Measurements from ENCODE around the gene EMID1. TPM values are rescaled to one million over a fixed set of nuclear protein-coding genes. Genes with fewer than 3 reads are reported as not detected.
A peak's percentile ranks its signal among the peaks of the same experiment; 100 is the strongest.

EMID1 gene
- total RNA-seq, 1 donor from 2014 or later = 6.7 TPM

GRCh38 chr22:29272624-29273023, 66.9 kb downstream of the EMID1 start:
- H3K36me3 ChIP-seq = peaks cover 33% of the 10 kb centered on the region
- H3K27me3 Mint-ChIP-seq (ENCODE audit: insufficient read depth, low read depth) = peaks cover 8% of the 10 kb centered on the region
- TF ChIP-seq EZH2 (IDR thresholded peaks at IDR 0.05) = no peak
- no peak for TF ChIP-seq CTCF (IDR thresholded peaks at IDR 0.05)
- TF ChIP-seq EZH2phosphoT487 (IDR thresholded peaks at IDR 0.05) = no peak
- H3K4me3 Mint-ChIP-seq = no peak overlapping the region
- no peaks in the 10 kb centered on the region for H3K9me3 ChIP-seq (ENCODE audit: low read depth)
- H3K9ac ChIP-seq = no peak overlapping the region
- peaks cover 32% of the 10 kb centered on the region for H3K4me1 ChIP-seq
- no peak for DNase-seq (ENCODE audit: low spot score)
- H3K9me3 Mint-ChIP-seq = no peaks in the 10 kb centered on the region
- peaks cover 97% of the 10 kb centered on the region for H3K79me2 ChIP-seq (ENCODE audit: low read depth)
- H3F3A ChIP-seq (ENCODE audit: low read depth) = peaks cover 5% of the 10 kb centered on the region
- H3K27ac Mint-ChIP-seq = no peak overlapping the region
- no peak overlapping the region for H3K27ac ChIP-seq
- H3K4me3 ChIP-seq = no peak overlapping the region
- no peaks in the 10 kb centered on the region for H3K27me3 ChIP-seq
- H3K4me1 Mint-ChIP-seq = peaks cover 40% of the 10 kb centered on the region
- H3K4me2 ChIP-seq = peak overlapping the region; percentile 95
- H4K20me1 ChIP-seq (ENCODE audit: low read depth) = peaks cover 91% of the 10 kb centered on the region
- peaks cover 57% of the 10 kb centered on the region for H3K36me3 Mint-ChIP-seq
- H2AFZ ChIP-seq (replicated peaks) = no peak overlapping the region

GRCh38 chr22:29275167-29275566, 69.5 kb downstream of the EMID1 start:
- H3K27me3 ChIP-seq = no peaks in the 10 kb centered on the region
- H3K9ac ChIP-seq = no peak overlapping the region
- H3F3A ChIP-seq (ENCODE audit: low read depth) = peaks cover 22% of the 10 kb centered on the region
- TF ChIP-seq EZH2phosphoT487 (IDR thresholded peaks at IDR 0.05) (no peak), EZH2 (IDR thresholded peaks at IDR 0.05) (no peak), CTCF (IDR thresholded peaks at IDR 0.05) (no peak)
- peaks cover 99% of the 10 kb centered on the region for H4K20me1 ChIP-seq (ENCODE audit: low read depth)
- no peak for DNase-seq (ENCODE audit: low spot score)
- peaks cover 62% of the 10 kb centered on the region for H3K36me3 Mint-ChIP-seq
- H3K4me3 Mint-ChIP-seq = no peak overlapping the region
- H2AFZ ChIP-seq (replicated peaks) = no peak overlapping the region
- H3K27me3 Mint-ChIP-seq (ENCODE audit: insufficient read depth, low read depth) = peaks cover 2% of the 10 kb centered on the region
- H3K4me1 Mint-ChIP-seq = peaks cover 32% of the 10 kb centered on the region
- peaks cover 29% of the 10 kb centered on the region for H3K4me1 ChIP-seq
- H3K36me3 ChIP-seq = peaks cover 46% of the 10 kb centered on the region
- no peak overlapping the region for H3K4me3 ChIP-seq
- H3K9me3 ChIP-seq (ENCODE audit: low read depth) = no peaks in the 10 kb centered on the region
- H3K79me2 ChIP-seq (ENCODE audit: low read depth) = peaks cover 100% of the 10 kb centered on the region
- H3K27ac Mint-ChIP-seq = no peak overlapping the region
- H3K9me3 Mint-ChIP-seq = no peaks in the 10 kb centered on the region
- no peak overlapping the region for H3K4me2 ChIP-seq
- no peak overlapping the region for H3K27ac ChIP-seq

- peaks cover 99% of the 10 kb centered on the region for H3K79me2 ChIP-seq (ENCODE audit: low read depth)
- Mint-ChIP-seq H3K27ac (no peak overlapping the region), H3K4me1 (peaks cover 24% of the 10 kb centered on the region), H3K4me3 (no peak overlapping the region), H3K27me3 (ENCODE audit: insufficient read depth, low read depth) (peaks cover 2% of the 10 kb centered on the region), H3K9me3 (no peaks in the 10 kb centered on the region), H3K36me3 (peaks cover 61% of the 10 kb centered on the region)
- H3K9me3 ChIP-seq (ENCODE audit: low read depth) = no peaks in the 10 kb centered on the region
- DNase-seq (ENCODE audit: low spot score) = no peak
- TF ChIP-seq EZH2phosphoT487 (IDR thresholded peaks at IDR 0.05) (no peak), EZH2 (IDR thresholded peaks at IDR 0.05) (no peak), CTCF (IDR thresholded peaks at IDR 0.05) (no peak)
- no peak overlapping the region for H3K27ac ChIP-seq
- H2AFZ ChIP-seq (replicated peaks) = no peak overlapping the region
- H3K9ac ChIP-seq = no peak overlapping the region
- peaks cover 24% of the 10 kb centered on the region for H3F3A ChIP-seq (ENCODE audit: low read depth)
- peaks cover 99% of the 10 kb centered on the region for H4K20me1 ChIP-seq (ENCODE audit: low read depth)
- no peak overlapping the region for H3K4me3 ChIP-seq
- H3K27me3 ChIP-seq = no peaks in the 10 kb centered on the region
- no peak overlapping the region for H3K4me2 ChIP-seq
- peaks cover 21% of the 10 kb centered on the region for H3K4me1 ChIP-seq
- peaks cover 46% of the 10 kb centered on the region for H3K36me3 ChIP-seq
These were observed 70.3 kb downstream of the EMID1 start for GRCh38 chr22:29275819-29276565.

Data from neural progenitor cell (in vitro differentiated cells).